ENCODE data around the gene HK2. TPM values are rescaled to one million over a fixed set of nuclear protein-coding genes. Genes with fewer than 3 reads are reported as not detected.

HK2 gene
- total RNA-seq, 4 donors from 2014 or later = 0.29 to 8.6 (median 1.2) TPM

- peak; percentile 26 to 30 for DNase-seq
- Histone ChIP-seq H3K4me3 (no peak overlapping the region), H3K4me1 (no peaks in the 10 kb centered on the region), H3K9me3 (no peaks in the 10 kb centered on the region), H3K36me3 (no peaks in the 10 kb centered on the region), H3K27me3 (no peaks in the 10 kb centered on the region), H3K27ac (peak overlapping the region; percentile 16 to 51)
- TF ChIP-seq POLR2A (IDR thresholded peaks at IDR 0.05) (no peak), CTCF (IDR thresholded peaks at IDR 0.05) (peak; percentile 49 to 73 (median 60))
- intact Hi-C loops (cut with DNase I; ENCODE audit: low total_unique reads) = loop anchor here (5.0 kb wide), 1 partner anchor 159 kb away; no protein-coding TSS in a partner anchor
These were observed 42.4 kb downstream of the HK2 start for GRCh38 chr2:74876081-74876886.

- no peak overlapping the region for H3K4me3 ChIP-seq
- no peaks in the 10 kb centered on the region for H3K36me3 ChIP-seq
- intact Hi-C loops (cut with DNase I; ENCODE audit: low total_unique reads) = loop anchor here (5.0 kb wide), 1 partner anchor 160 kb away; no protein-coding TSS in a partner anchor
These were observed 43.4 kb downstream of the HK2 start for GRCh38 chr2:74877376-74877775.

GRCh38 chr2:74877781-74878433, 44.0 kb downstream of the HK2 start:
- no peaks in the 10 kb centered on the region for H3K36me3 ChIP-seq
- intact Hi-C loops (cut with DNase I; ENCODE audit: low total_unique reads) = loop anchor here (5.0 kb wide), 1 partner anchor 161 kb away; no protein-coding TSS in a partner anchor
- TF ChIP-seq CTCF (IDR thresholded peaks at IDR 0.05) (no peak), POLR2A (IDR thresholded peaks at IDR 0.05) (no peak)
- no peaks in the 10 kb centered on the region for H3K4me1 ChIP-seq
- H3K4me3 ChIP-seq = no peak overlapping the region
- H3K27me3 ChIP-seq = no peaks in the 10 kb centered on the region
- DNase-seq = no peak
- no peaks in the 10 kb centered on the region for H3K9me3 ChIP-seq
- no peak overlapping the region for H3K27ac ChIP-seq

More at GRCh38 chr2:74877376-74877775, 43.4 kb downstream of the HK2 start:
- TF ChIP-seq POLR2A (IDR thresholded peaks at IDR 0.05) (no peak), CTCF (IDR thresholded peaks at IDR 0.05) (no peak)
- H3K9me3 ChIP-seq = no peaks in the 10 kb centered on the region
- no peak overlapping the region for H3K27ac ChIP-seq
- DNase-seq = no peak
- H3K27me3 ChIP-seq = no peaks in the 10 kb centered on the region
- no peaks in the 10 kb centered on the region for H3K4me1 ChIP-seq

GRCh38 chr2:74878551-74878950, 44.6 kb downstream of the HK2 start:
- Histone ChIP-seq H3K4me1 (no peaks in the 10 kb centered on the region), H3K27me3 (no peaks in the 10 kb centered on the region), H3K36me3 (no peaks in the 10 kb centered on the region), H3K9me3 (no peaks in the 10 kb centered on the region), H3K27ac (no peak overlapping the region), H3K4me3 (no peak overlapping the region)
- TF ChIP-seq POLR2A (IDR thresholded peaks at IDR 0.05) (no peak), CTCF (IDR thresholded peaks at IDR 0.05) (no peak)
- no peak for DNase-seq
- intact Hi-C loops (cut with DNase I; ENCODE audit: low total_unique reads) = loop anchor here (5.0 kb wide), 1 partner anchor 161 kb away; no protein-coding TSS in a partner anchor

Measured in uterus (tissue), 4 donors.